PC-3 (cell line): ENCODE measurements around the gene C6orf52.

Experiments used
- EZH2 ChIP-seq: fragments of 300-600 bp; sonication (generic); IDR thresholded peaks from one replicate; pipeline ENCODE4 v1.6.1; 2017; ENCODE audit warnings: antibody characterized with exemption, mild to moderate bottlenecking, low read length; ENCODE audit not compliant: unreplicated experiment
- EZH2phosphoT487 ChIP-seq: fragments of 300-600 bp; sonication (generic); IDR thresholded peaks from 2 replicates; pipeline ENCODE4 v1.6.1; 2018; ENCODE audit warnings: mild to moderate bottlenecking, antibody characterized with exemption, low read length, borderline replicate concordance

GRCh38 chr6:10713962-10714361, 19.5 kb upstream of the C6orf52 start:
- TF ChIP-seq EZH2 (no peak), EZH2phosphoT487 (no peak)
